ENCODE measurements around the gene EIF4E1B. TPM values are rescaled to one million over a fixed set of nuclear protein-coding genes. Genes with fewer than 3 reads are reported as not detected.
A peak's percentile ranks its signal among the peaks of the same experiment; 100 is the strongest.
"Not testable (repeated sequence)": the region's sequence is repeated elsewhere in the genome, so short reads cannot be mapped to it uniquely, and the experiment has no call there.

EIF4E1B gene
- total RNA-seq, 2 donors from 2014 or later: not detected

DNA sequence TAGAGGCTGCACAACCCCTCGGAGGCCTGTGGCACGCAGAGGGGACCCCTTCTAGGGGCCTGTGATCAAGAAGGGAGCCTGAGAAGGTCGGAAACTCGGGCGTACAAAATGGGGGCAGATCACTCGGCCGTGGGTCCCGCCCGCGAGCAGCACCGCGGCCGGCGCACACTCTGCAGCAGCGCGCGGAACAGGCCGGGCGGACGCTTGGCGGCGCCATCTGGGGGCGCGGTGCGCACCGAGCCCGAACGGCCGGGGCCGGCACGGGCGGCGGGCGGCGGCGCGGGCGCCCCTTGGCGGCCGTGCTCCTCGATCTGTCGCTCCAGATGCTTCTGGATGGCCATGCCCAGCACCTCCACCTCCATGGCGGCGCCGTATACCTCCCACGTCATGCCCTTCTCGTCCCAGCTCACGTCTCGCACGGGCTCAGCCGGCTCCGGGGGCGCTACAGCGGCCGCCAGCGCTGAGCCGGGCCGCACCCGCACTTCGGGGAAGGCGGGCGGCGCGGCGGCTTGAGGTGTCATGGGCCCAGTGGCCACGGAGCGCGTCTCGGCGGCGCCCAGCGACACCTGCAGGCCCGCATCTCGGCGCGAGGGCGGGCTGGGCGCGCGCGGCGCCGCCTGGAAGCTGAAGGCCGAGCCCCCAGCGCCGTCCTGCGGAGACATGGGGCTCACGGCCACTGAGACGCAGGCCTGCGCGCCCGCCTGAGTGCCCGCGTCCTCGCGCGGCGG lies 33.6 kb upstream of the EIF4E1B start:
- peak; percentile 83 for ATAC-seq (replicated peaks)
- no peaks in the 10 kb centered on the region for H3K9me3 Mint-ChIP-seq
- H3K27me3 Mint-ChIP-seq: no peaks in the 10 kb centered on the region
- peak overlapping the region; percentile 67 for H3K4me3 Mint-ChIP-seq
- peaks cover 7% of the 10 kb centered on the region for H3K4me1 Mint-ChIP-seq
- peaks cover 6% of the 10 kb centered on the region for H3K36me3 Mint-ChIP-seq (ENCODE audit: low read depth)
- H3K27ac Mint-ChIP-seq: peak overlapping the region; percentile 37

DNA sequence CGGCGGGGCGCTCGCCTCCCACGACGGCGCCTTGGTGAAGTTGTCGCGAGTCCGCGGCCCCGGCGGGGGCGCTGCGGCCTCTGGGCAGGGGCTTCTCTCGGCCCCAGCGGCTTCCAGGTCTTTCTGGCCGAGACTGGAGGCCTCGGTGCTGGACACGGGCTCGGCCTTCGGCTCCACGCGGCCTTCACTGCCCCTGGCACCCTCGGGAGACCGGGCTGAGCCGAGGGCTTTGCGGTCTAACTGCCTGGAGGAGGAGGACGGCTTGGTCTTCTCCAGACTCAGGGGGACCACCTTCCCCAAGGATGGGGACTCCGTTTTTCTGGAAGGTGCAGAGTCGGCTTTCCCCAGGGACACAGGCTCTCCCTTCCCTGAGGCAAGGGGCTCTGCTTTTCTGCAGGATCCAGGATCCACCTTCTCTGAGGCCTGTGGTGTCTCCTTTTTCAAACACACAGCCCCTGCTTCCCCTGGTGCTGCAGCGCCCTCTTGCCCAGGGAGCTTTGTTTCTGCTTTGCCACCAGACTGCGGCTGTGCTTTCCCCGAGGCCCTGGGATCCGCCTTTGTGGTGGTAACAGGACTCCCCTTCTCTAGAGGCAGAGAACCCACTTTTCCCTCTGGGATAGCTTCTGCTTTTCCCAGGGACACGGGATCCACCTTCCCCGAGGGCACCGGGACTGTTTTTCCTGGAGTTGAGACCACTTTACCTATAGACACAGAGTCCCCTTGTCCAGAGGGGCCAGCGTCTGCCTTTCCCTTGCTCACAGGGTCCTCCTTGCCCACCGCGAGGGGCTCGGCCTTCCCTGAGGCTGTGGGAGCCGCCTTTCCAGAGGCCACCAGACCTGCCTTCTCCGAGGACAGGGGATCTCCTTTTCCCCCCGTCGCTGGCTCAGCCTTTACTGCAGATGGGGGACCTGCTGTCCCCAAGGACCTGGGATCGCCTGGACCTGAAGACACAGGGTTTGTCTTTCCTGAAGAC lies 32.8 kb upstream of the EIF4E1B start:
- ATAC-seq (replicated peaks): no peak
- Mint-ChIP-seq H3K27me3 (no peaks in the 10 kb centered on the region), H3K27ac (no peak overlapping the region)

DNA sequence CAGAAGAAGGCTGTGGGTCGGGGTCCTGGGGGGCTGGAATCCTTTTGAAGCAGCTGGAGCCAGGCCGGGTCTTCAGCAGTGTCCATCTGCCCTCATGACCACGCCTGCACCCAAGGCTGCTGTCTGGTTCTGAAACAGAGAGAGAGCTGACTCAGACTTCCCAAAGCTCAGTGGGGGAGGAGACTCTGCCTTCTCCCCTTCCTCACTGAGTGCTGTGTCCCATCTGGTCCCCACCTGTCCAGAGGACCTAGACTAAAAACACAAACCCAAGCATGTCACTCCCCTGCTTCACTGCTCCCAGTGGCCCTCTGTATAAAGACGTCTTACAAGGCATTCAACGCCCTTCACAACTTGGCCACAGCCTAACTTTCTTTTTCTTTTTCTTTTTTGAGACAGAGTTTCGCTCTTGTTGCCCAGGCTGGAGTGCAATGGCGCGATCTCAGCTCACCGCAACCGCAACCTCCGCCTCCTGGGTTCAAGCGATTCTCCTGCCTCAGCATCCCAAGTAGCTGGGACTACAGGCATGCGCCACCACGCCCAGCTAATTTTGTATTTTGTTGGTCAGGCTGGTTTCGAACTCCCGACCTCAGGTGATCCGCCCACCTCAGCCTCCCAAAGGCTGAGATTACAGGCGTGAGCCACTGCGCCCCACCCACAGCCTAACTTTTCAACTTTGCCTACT lies 30.6 kb upstream of the EIF4E1B start:
- H3K36me3 Mint-ChIP-seq (ENCODE audit: low read depth); H3K9me3 Mint-ChIP-seq; H3K27me3 Mint-ChIP-seq; H3K4me1 Mint-ChIP-seq: not testable (repeated sequence)
- peak overlapping the region; percentile 63 for H3K27ac Mint-ChIP-seq
- peak; percentile 44 for ATAC-seq (replicated peaks)
- H3K4me3 Mint-ChIP-seq: peak overlapping the region; percentile 10

More for the DNA sequence above, 32.8 kb upstream of the EIF4E1B start:
- Mint-ChIP-seq H3K4me1 (peaks cover 7% of the 10 kb centered on the region), H3K4me3 (peak overlapping the region; percentile 42), H3K9me3 (no peaks in the 10 kb centered on the region), H3K36me3 (ENCODE audit: low read depth) (peaks cover 6% of the 10 kb centered on the region)

DNA sequence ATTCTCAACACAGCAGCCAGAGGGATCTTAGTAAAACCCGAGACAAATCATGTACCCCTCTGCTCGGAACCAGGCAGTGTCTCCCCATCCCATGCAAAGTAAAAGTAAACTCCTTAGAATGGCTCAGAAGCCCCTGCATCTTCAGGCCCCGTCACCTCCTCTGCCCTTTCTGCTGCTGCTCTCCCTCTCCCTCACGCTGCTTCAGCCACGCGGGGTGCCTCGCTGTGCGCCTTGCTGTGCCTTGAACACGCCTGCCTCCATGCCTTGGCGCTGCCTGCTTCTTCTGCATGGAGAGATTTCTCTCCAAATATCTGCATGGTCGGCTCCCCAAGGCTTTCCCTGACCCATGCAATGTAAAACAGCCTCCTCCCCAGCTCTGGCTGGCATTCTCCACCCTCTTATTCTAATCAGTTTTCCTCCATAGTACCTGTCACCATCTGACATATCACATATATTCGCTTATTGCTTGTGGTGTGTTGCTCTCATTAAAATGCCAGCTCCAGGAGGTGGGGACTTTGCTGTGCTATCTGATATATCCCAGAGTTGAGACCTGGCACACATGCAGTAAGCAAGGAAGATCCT lies 28.5 kb upstream of the EIF4E1B start:
- Mint-ChIP-seq H3K4me3 (no peak overlapping the region), H3K9me3 (no peaks in the 10 kb centered on the region), H3K4me1 (peaks cover 7% of the 10 kb centered on the region), H3K27me3 (no peaks in the 10 kb centered on the region), H3K36me3 (ENCODE audit: low read depth) (peaks cover 6% of the 10 kb centered on the region), H3K27ac (no peak overlapping the region)
- ATAC-seq (replicated peaks): no peak

DNA sequence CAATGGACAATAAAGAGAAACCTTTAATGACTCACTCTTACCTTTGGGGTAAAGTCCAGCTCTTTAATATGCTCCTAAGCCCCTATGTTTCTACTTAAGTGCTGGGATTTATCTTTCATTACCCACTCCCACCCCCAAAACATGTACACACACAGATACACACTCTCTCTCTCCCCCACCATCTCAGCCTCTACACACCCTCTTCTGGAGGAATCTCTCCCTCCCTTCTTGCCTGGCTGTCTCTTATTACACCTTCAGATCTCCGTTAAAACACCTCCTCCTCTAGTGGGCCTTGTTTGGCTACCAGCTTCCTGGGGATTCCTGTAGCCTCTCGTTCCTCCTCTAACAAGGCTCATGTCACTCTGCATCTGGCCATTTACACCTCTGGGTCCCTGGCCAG lies 27.4 kb upstream of the EIF4E1B start:
- Mint-ChIP-seq H3K9me3 (no peaks in the 10 kb centered on the region), H3K4me1 (peaks cover 7% of the 10 kb centered on the region), H3K27me3 (no peaks in the 10 kb centered on the region), H3K27ac (no peak overlapping the region), H3K36me3 (ENCODE audit: low read depth) (peaks cover 6% of the 10 kb centered on the region), H3K4me3 (no peak overlapping the region)
- ATAC-seq (replicated peaks): no peak

DNA sequence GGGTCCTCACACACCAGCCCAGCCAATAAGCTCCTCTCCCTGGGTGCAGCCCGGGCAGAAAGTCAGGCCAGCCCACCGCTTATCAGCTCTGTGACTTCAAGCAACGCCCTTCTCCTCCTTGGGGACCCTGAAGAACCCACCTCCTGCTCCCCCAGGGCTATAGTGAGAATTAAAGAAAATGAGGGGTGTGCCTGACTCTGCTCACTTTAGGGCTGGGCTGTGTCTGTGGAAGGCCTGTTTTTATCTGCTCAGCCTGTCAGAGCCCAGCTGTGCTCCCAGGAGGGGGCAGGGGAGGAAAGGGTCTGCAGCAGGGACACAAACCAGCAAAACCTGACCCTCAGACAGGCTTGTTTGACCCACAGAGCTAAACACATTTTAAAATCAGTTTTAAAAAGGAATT lies 24.4 kb upstream of the EIF4E1B start:
- Mint-ChIP-seq H3K9me3 (no peaks in the 10 kb centered on the region), H3K27ac (no peak overlapping the region), H3K36me3 (ENCODE audit: low read depth) (peaks cover 7% of the 10 kb centered on the region), H3K4me1 (peaks cover 8% of the 10 kb centered on the region), H3K27me3 (no peaks in the 10 kb centered on the region), H3K4me3 (no peak overlapping the region)
- ATAC-seq (replicated peaks): no peak

DNA sequence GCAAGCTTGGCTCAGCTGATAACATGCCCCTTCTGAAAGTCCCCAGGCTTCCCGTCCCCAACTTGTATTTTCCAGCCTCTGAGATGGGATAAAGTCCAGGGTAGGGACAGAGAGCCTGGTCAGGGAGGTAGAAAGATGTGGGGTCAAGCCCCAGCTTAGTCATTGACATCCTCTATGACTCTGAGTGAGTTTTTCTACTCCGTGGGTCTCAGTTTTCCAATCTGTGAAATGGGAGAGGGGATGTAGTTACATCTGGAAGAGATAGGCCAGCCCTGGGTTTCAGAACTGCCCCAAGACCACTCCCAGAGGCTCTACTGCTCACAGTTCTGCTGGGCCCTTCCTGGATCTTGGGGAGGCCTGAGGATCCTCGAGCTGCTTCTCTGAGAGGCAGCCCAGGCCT lies 23.6 kb upstream of the EIF4E1B start:
- peaks cover 5% of the 10 kb centered on the region for H3K27me3 Mint-ChIP-seq
- H3K27ac Mint-ChIP-seq: no peak overlapping the region
- no peaks in the 10 kb centered on the region for H3K9me3 Mint-ChIP-seq
- no peak overlapping the region for H3K4me3 Mint-ChIP-seq
- H3K4me1 Mint-ChIP-seq: peaks cover 13% of the 10 kb centered on the region
- no peak for ATAC-seq (replicated peaks)
- H3K36me3 Mint-ChIP-seq (ENCODE audit: low read depth): peaks cover 7% of the 10 kb centered on the region

DNA sequence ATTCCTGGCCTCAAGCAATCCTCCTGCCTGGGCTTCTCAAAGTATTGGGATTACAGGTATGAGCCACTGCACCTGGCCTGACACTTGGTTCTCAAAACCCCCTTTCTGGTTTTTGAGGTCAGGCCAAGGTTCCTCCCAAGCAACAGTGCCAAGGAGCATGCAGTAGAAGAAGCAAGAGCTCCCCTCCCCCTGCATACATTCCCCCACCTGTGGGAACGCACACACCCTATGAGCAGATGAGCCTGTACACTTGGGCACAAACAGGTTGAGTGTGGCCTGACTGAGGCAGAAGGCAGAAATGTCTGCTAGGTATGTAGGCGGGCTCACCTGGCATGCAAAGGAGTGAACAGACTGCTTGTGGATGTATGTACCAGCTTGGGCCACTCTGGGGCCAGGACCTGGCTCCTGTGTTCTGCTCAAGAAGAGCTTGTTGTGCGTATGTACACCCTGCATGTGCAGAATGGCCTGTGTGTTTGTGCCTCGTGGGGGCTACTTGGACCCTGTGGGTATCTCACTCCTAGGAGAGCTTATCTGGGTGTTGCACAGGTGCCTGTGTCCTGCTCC lies 22.3 kb upstream of the EIF4E1B start:
- Mint-ChIP-seq H3K36me3 (ENCODE audit: low read depth) (peaks cover 7% of the 10 kb centered on the region), H3K27me3 (peaks cover 11% of the 10 kb centered on the region), H3K4me3 (peak overlapping the region; percentile 93), H3K9me3 (no peaks in the 10 kb centered on the region), H3K4me1 (peaks cover 13% of the 10 kb centered on the region), H3K27ac (no peak overlapping the region)
- ATAC-seq (replicated peaks): no peak

DNA sequence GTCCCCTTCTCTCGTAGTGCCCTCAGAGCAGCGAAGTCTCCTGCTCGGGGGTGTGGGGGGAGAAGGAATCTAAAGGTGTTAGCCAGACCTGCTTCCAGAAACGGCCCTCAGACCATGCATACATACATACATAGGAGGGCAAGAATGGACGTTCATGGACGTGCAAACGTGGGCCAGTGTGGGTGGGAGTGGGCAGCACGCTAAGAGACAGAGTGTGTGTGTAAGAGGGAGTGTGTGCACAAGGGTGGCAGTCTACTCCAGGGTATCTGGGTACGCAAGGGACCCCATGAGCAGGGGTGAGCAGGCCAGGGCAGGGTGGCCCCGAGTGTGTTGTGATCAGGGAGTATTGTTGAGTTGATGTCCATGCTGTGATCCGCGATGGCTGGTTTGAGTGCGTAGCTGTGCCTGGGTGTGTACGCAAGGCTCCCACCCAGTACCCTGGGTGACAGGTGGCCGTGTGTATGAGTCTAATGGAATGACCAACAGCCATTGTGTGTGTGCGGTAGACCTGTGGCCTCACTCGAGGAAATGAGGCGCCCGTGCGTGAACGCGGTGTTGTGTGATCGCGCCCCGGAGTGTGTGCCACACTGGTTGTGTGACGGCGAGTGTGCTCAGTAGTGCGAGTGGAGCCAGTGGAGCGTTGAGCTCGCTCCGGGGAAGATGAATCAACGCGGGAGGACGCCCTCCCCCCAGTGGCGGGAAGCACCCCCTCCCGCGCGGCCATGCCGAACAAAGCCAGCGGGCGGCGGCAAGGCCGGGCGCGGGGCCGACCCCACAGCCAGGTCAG lies 21.3 kb upstream of the EIF4E1B start:
- peak overlapping the region; percentile 81 for H3K27ac Mint-ChIP-seq

DNA sequence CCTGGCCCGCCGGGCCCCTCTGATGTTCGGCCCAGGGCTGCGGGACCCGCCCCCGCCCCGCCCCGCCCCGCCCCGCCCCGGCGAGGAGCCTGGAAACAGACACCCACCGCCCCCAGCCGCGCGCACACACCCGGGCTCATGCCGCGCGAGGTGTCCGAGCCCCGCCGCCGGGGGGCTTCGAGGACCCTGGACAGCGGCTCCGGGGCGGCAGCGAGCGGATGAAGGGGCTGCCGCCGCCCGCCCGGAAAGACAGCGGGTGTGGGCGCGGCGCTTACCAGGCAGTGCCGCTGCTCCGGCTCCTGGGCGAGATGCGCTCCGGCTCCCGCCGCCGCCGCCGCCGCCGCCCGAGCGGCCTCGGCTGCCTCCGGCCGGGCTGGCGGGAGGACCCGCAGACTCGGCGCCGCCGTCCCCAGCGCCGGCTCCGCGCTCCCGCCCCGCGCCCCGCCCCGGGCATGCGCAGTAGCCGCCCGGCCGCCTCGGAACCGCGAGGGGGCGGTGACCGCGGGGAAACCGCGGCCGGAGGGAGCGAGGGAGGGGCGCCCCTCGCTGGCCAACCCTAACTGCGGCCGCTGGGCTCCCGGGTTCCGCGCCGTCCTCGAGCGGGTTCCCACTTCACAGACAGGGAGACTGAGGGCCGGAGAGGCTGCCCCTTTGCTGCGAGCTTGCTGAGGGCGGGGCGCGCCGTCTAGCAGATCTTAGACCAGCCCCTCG lies 20.6 kb upstream of the EIF4E1B start, which contains the start of gene GPRIN1:
Gene GPRIN1 (minus strand): TSS at position 433 of the 711 bp plus-strand sequence. CDS start 10,322 bp downstream, outside the sequence.
- ATAC-seq (replicated peaks): peak; percentile 81
- Mint-ChIP-seq H3K4me1 (peaks cover 13% of the 10 kb centered on the region), H3K27ac (peak within 1 kb of the TSS; percentile 81), H3K36me3 (ENCODE audit: low read depth) (peaks cover 7% of the 10 kb centered on the region), H3K27me3 (peaks cover 16% of the 10 kb centered on the region), H3K4me3 (peak within 1 kb of the TSS; percentile 93), H3K9me3 (no peaks in the 10 kb centered on the region)

More for the DNA sequence above, 21.3 kb upstream of the EIF4E1B start:
- Mint-ChIP-seq H3K27me3 (peaks cover 15% of the 10 kb centered on the region), H3K4me1 (peaks cover 13% of the 10 kb centered on the region), H3K9me3 (no peaks in the 10 kb centered on the region), H3K36me3 (ENCODE audit: low read depth) (peaks cover 7% of the 10 kb centered on the region), H3K4me3 (peak overlapping the region; percentile 93)
- peak; percentile 34 for ATAC-seq (replicated peaks)

DNA sequence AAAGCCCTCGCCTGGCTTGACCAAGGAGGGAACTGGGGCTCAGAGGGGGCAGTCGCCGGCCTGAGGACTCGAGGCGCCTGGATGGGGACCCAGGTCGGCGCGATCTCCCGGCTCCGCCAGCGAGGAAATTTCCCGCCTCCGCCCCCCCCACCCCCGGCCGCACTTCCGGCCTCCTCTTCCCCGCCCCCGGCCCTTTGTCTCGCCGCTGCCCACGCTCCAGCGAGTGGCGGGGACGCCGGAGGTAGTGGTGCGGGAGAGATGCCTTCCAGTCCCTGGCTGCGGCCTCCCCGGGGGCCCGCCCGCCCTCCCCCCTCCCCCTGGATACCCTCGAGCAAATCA lies 20.1 kb upstream of the EIF4E1B start:
- no peak overlapping the region for H3K27ac Mint-ChIP-seq
- peaks cover 7% of the 10 kb centered on the region for H3K36me3 Mint-ChIP-seq (ENCODE audit: low read depth)
- peaks cover 13% of the 10 kb centered on the region for H3K4me1 Mint-ChIP-seq
- peaks cover 16% of the 10 kb centered on the region for H3K27me3 Mint-ChIP-seq
- peak overlapping the region; percentile 73 for H3K4me3 Mint-ChIP-seq
- ATAC-seq (replicated peaks): peak; percentile 2
- no peaks in the 10 kb centered on the region for H3K9me3 Mint-ChIP-seq

DNA sequence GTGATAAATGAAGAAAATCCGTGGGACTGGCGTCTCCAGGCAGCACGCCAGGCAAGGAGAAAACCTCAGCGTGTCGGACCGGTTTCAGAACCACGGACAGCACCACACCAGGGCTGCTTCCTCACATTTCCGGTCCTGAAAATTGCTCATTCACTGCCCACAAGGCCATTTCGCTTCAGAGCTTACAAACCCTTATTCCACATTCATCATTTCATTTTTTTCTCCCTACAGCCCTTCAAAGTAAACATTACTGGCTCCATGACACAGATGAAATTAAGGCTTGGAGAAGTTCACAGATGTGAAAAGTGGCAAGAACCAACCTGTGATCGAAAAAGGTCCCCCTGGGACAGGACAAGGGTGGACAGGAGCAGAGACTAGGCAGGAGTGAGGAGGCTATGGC lies 19.0 kb upstream of the EIF4E1B start:
- H3K36me3 Mint-ChIP-seq (ENCODE audit: low read depth): peaks cover 7% of the 10 kb centered on the region
- no peak overlapping the region for H3K4me3 Mint-ChIP-seq
- H3K9me3 Mint-ChIP-seq: no peaks in the 10 kb centered on the region
- ATAC-seq (replicated peaks): peak; percentile 30
- peaks cover 17% of the 10 kb centered on the region for H3K27me3 Mint-ChIP-seq
- peaks cover 13% of the 10 kb centered on the region for H3K4me1 Mint-ChIP-seq
- no peak overlapping the region for H3K27ac Mint-ChIP-seq

DNA sequence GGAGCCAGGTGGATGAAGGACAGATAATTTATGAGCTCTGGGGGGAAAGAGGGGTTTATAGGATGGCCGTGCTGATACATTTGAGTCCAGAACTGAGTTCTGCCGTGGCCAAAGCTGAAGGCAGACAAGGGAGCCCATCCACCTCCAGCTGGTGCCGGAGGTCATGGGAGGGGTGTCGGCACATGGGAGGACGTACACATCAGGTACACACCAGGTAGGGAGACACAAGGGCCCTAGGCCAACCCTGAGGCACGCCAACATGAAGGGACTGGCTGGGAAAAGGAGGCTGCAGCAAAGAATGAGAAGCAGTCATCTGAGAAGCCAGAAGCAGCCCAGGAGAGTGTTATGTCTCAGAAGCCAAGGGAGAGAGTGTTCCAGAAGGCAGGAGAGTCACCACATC lies 18.5 kb upstream of the EIF4E1B start:
- peaks cover 21% of the 10 kb centered on the region for H3K27me3 Mint-ChIP-seq
- no peak overlapping the region for H3K27ac Mint-ChIP-seq
- H3K4me1 Mint-ChIP-seq: peaks cover 13% of the 10 kb centered on the region
- H3K36me3 Mint-ChIP-seq (ENCODE audit: low read depth): peaks cover 7% of the 10 kb centered on the region
- H3K9me3 Mint-ChIP-seq: no peaks in the 10 kb centered on the region
- no peak for ATAC-seq (replicated peaks)
- no peak overlapping the region for H3K4me3 Mint-ChIP-seq

Measured in activated T-helper 17 cell treated with anti-CD3 and anti-CD28 coated beads, Interleukin-2, amount 50 U/mL, for 72 hours (primary cell).